Pancreas (tissue), 10 donors: Measurements from ENCODE around the gene MAML3. TPM values are rescaled to one million over a fixed set of nuclear protein-coding genes. Genes with fewer than 3 reads are reported as not detected.

Experiments
- ATAC-seq, 4 donors: fragments of 200-7000 bp; cut with Tn5 transposase; one replicate each; pipeline versions ENCODE4 v1.8.0 to v1.9.1; 2020; ENCODE audit warnings: mild to moderate bottlenecking in 4 of 4, moderate library complexity in 4 of 4
- DNase-seq, 6 donors: peaks; one replicate each; pipeline ENCODE4 v3.0.0-alpha.2; 2020
- FAIRE-seq: peaks from 2 replicates; lab custom pipeline; 2012; peaks lifted over from hg19 to GRCh38; lab: Jason Lieb, UNC
- H3K27ac ChIP-seq, 4 donors: fragments of 200-600 bp; sonication (generic); 1 replicate in 3 of 4; 2 replicates in 1 of 4; pipeline versions ENCODE4 v1.5.0 to v1.8.0; 2020
- H3K27me3 ChIP-seq, 4 donors: fragments of 200-600 bp; one replicate each; pipeline ENCODE4 v1.8.0; 2021
- H3K36me3 ChIP-seq, 3 donors: fragments of 200-600 bp; sonication (generic) in 1 of 3; one replicate each; pipeline versions ENCODE4 v1.5.0 to v1.8.0; 2020 to 2021
- H3K4me1 ChIP-seq, 3 donors: fragments of 200-600 bp; one replicate each; pipeline ENCODE4 v1.8.0; 2021
- H3K4me3 ChIP-seq, 4 donors: fragments of 200-600 bp; sonication (generic) in 2 of 4; one replicate each; pipeline versions ENCODE4 v1.5.0 to v1.8.0; 2020 to 2021
- H3K9me3 ChIP-seq, 4 donors: fragments of 200-600 bp; one replicate each; pipeline ENCODE4 v1.8.0; 2021
- CTCF ChIP-seq, 4 donors: fragments of 200-600 bp; sonication (generic) in 3 of 4; IDR thresholded peaks; one replicate each; pipeline versions ENCODE4 v1.5.0 to v1.8.0; 2021; ENCODE audit warnings: antibody characterized with exemption in 4 of 4
- WGBS, 2 donors: extraction: QIAGEN DNeasy Blood & Tissue Kit; methylation state at CpG; one replicate each; pipeline ENCODE4 v1.1.7; 2013; 5-methylcytosine and 5-hydroxymethylcytosine counted together
- intact Hi-C, 3 donors: fragments of 100-400 bp; cut with DNase I; formaldehyde crosslinking; loops; one replicate each; pipeline versions ENCODE4 v1.11.1 to v1.14.2; 2022
- polyA plus RNA-seq, 2 donors: library from polyadenylated mRNA; stranded (reverse); fragments of 200-250 nt; gene quantifications; one replicate each; pipeline ENCODE4 v1.2.3, GENCODE V29; 2013
- total RNA-seq, 6 donors: library from RNA; stranded (reverse); fragmentation: NEBNext Ultra II Directional in 4 of 6; extraction: Animal tissue kit (Norgen Biotek cat#: 25700) in 4 of 6; gene quantifications; one replicate each; pipeline versions ENCODE4 v1.2.1 to v1.2.4, GENCODE V29; 2021 to 2023
- donor health status: healthy with polysubstance abuse.
- donor health status: DM: no; HTN: no; CAD: no; lungs with moderate emphysema.
- donor health status: DM: no; HTN: no; CAD: no.
- donor health status: control.
- donor health status: control.
- donor health status: Bipolar disorder and iron deficiency.
- donor health status: DM: yes; HTN: yes; CAD: no.
- donor health status: DM: no; HTN: no; CAD: no.
- donor health status: DM: no; HTN: no; CAD: no.
- donor health status: DM: yes; HTN: yes; CAD: no.

Gene MAML3
- total and polyA plus RNA-seq, 8 donors, result 3.8 to 8.9 (median 5.9) TPM

- intact Hi-C loops, result no loop called here
- ATAC-seq (no peak), FAIRE-seq (no peak), DNase-seq (no peak)
- Histone ChIP-seq H3K9me3 (no peaks in the 10 kb centered on the region), H3K27ac (no peak overlapping the region), H3K4me1 (no peaks in the 10 kb centered on the region), H3K4me3 (no peak overlapping the region), H3K36me3 (no peaks in the 10 kb centered on the region), H3K27me3 (no peaks in the 10 kb centered on the region)
- no peak for TF ChIP-seq CTCF (IDR thresholded peaks at IDR 0.05)
- WGBS, 2 donors, result 90 to 94% methylated on average over 4 of the region's 4 CpGs
Observed at GRCh38 chr4:139807483-139807882, 346.5 kb downstream of the MAML3 start.

- FAIRE-seq (no peak), ATAC-seq (no peak), DNase-seq (no peak)
- no peaks in the 10 kb centered on the region for H3K36me3 ChIP-seq
- TF ChIP-seq CTCF (IDR thresholded peaks at IDR 0.05), result no peak
- intact Hi-C loops, result no loop called here
- H3K27ac ChIP-seq, result no peak overlapping the region
- 70 to 76% methylated on average over 4 of the region's 4 CpGs for WGBS, 2 donors
- H3K27me3 ChIP-seq, result no peaks in the 10 kb centered on the region
- no peaks in the 10 kb centered on the region for H3K9me3 ChIP-seq
- H3K4me3 ChIP-seq, result no peak overlapping the region
- no peaks in the 10 kb centered on the region for H3K4me1 ChIP-seq
Observed at GRCh38 chr4:139806929-139807328, 347.1 kb downstream of the MAML3 start.

GRCh38 chr4:139802931-139803330 lies 351.1 kb downstream of the MAML3 start:
- no peaks in the 10 kb centered on the region for H3K27me3 ChIP-seq
- no peak overlapping the region for H3K4me3 ChIP-seq
- 89 to 90% methylated on average over 2 of the region's 2 CpGs for WGBS, 2 donors
- TF ChIP-seq CTCF (IDR thresholded peaks at IDR 0.05), result no peak
- DNase-seq (no peak), ATAC-seq (no peak), FAIRE-seq (no peak)
- peaks cover 0 to 17% (median 3%) of the 10 kb centered on the region in 3 donors for H3K4me1 ChIP-seq
- intact Hi-C loops, result no loop called here
- no peaks in the 10 kb centered on the region for H3K9me3 ChIP-seq
- no peak overlapping the region for H3K27ac ChIP-seq
- no peaks in the 10 kb centered on the region for H3K36me3 ChIP-seq

GRCh38 chr4:139802488-139802887 lies 351.5 kb downstream of the MAML3 start:
- Histone ChIP-seq H3K4me1 (peaks cover 0 to 17% (median 3%) of the 10 kb centered on the region in 3 donors), H3K27me3 (no peaks in the 10 kb centered on the region), H3K27ac (no peak overlapping the region), H3K4me3 (no peak overlapping the region), H3K36me3 (no peaks in the 10 kb centered on the region), H3K9me3 (no peaks in the 10 kb centered on the region)
- FAIRE-seq, result no peak
- DNase-seq, result no peak
- no peak for TF ChIP-seq CTCF (IDR thresholded peaks at IDR 0.05)
- WGBS, 2 donors, result 98 to 100% methylated on average over 1 of the region's 1 CpG
- intact Hi-C loops, result no loop called here
- ATAC-seq, result no peak

- WGBS, 2 donors, result 93 to 96% methylated on average over 6 of the region's 6 CpGs
- DNase-seq (no peak), FAIRE-seq (no peak), ATAC-seq (no peak)
- no peak for TF ChIP-seq CTCF (IDR thresholded peaks at IDR 0.05)
- Histone ChIP-seq H3K4me3 (no peak overlapping the region), H3K9me3 (no peaks in the 10 kb centered on the region), H3K36me3 (no peaks in the 10 kb centered on the region), H3K4me1 (peaks cover 0 to 17% (median 3%) of the 10 kb centered on the region in 3 donors), H3K27me3 (no peaks in the 10 kb centered on the region), H3K27ac (no peak overlapping the region)
- intact Hi-C loops, result no loop called here
Observed at GRCh38 chr4:139801895-139802294, 352.1 kb downstream of the MAML3 start.
